ENCODE results near the gene UST. TPM values are rescaled to one million over a fixed set of nuclear protein-coding genes. Genes with fewer than 3 reads are reported as not detected.
A peak's percentile ranks its signal among the peaks of the same experiment; 100 is the strongest.

The UST gene
- total RNA-seq, 1 donor: 13.0 TPM

- no peak for DNase-seq (ENCODE audit: low read depth)
- TF ChIP-seq CTCF (IDR thresholded peaks at IDR 0.05; ENCODE audit: insufficient read depth, low read depth, low read length): no peak
- H3K4me3 ChIP-seq (ENCODE audit: low read depth, low read length): no peak overlapping the region
Measured at GRCh38 chr6:148864941-148865340, 118.1 kb downstream of the UST start.

- no peak overlapping the region for H3K4me3 ChIP-seq (ENCODE audit: low read depth, low read length)
- no peak for DNase-seq (ENCODE audit: low read depth)
- TF ChIP-seq CTCF (IDR thresholded peaks at IDR 0.05; ENCODE audit: insufficient read depth, low read depth, low read length): no peak
Measured at GRCh38 chr6:148866657-148867268, 119.9 kb downstream of the UST start.

- no peak for DNase-seq (ENCODE audit: low read depth)
- H3K4me3 ChIP-seq (ENCODE audit: low read depth, low read length): no peak overlapping the region
- no peak for TF ChIP-seq CTCF (IDR thresholded peaks at IDR 0.05; ENCODE audit: insufficient read depth, low read depth, low read length)
Measured at GRCh38 chr6:148867862-148868261, 121.0 kb downstream of the UST start.

GRCh38 chr6:148868314-148868713, 121.5 kb downstream of the UST start:
- H3K4me3 ChIP-seq (ENCODE audit: low read depth, low read length): no peak overlapping the region
- peak; percentile 65 for DNase-seq (ENCODE audit: low read depth)

GRCh38 chr6:148868901-148869300, 122.1 kb downstream of the UST start:
- no peak for TF ChIP-seq CTCF (IDR thresholded peaks at IDR 0.05; ENCODE audit: insufficient read depth, low read depth, low read length)
- no peak for DNase-seq (ENCODE audit: low read depth)
- H3K4me3 ChIP-seq (ENCODE audit: low read depth, low read length): no peak overlapping the region

More at GRCh38 chr6:148868314-148868713, 121.5 kb downstream of the UST start:
- TF ChIP-seq CTCF (IDR thresholded peaks at IDR 0.05; ENCODE audit: insufficient read depth, low read depth, low read length): no peak

GRCh38 chr6:148869585-148869984, 122.8 kb downstream of the UST start:
- no peak for TF ChIP-seq CTCF (IDR thresholded peaks at IDR 0.05; ENCODE audit: insufficient read depth, low read depth, low read length)
- no peak overlapping the region for H3K4me3 ChIP-seq (ENCODE audit: low read depth, low read length)
- DNase-seq (ENCODE audit: low read depth): peak; percentile 80

GRCh38 chr6:148873154-148873553, 126.3 kb downstream of the UST start:
- no peak for DNase-seq (ENCODE audit: low read depth)
- TF ChIP-seq CTCF (IDR thresholded peaks at IDR 0.05; ENCODE audit: insufficient read depth, low read depth, low read length): no peak
- H3K4me3 ChIP-seq (ENCODE audit: low read depth, low read length): no peak overlapping the region
